GM21360 (cell line): ENCODE measurements around the gene ADAMTS2.

Experiments used
- ATAC-seq: cut with Tn5 transposase; IDR thresholded peaks from one replicate; pipeline ENCODE4 v1.9.1; 2021; ENCODE audit warnings: mild to moderate bottlenecking, moderate library complexity; ENCODE audit not compliant: unreplicated experiment

ADAMTS2 gene

GRCh38 chr5:179152144-179152895 lies 192.9 kb downstream of the ADAMTS2 start:
- no peak for ATAC-seq

GRCh38 chr5:179151286-179152118 lies 193.8 kb downstream of the ADAMTS2 start:
- ATAC-seq, result no peak

GRCh38 chr5:179150011-179150410 lies 195.2 kb downstream of the ADAMTS2 start:
- ATAC-seq, result no peak

- no peak for ATAC-seq
These were observed 196.0 kb downstream of the ADAMTS2 start for GRCh38 chr5:179149278-179149677.

GRCh38 chr5:179148703-179149170 lies 196.5 kb downstream of the ADAMTS2 start:
- ATAC-seq, result no peak

- no peak for ATAC-seq
These were observed 197.1 kb downstream of the ADAMTS2 start for GRCh38 chr5:179147991-179148702.

GRCh38 chr5:179146277-179146676 lies 199.0 kb downstream of the ADAMTS2 start:
- no peak for ATAC-seq

- ATAC-seq, result no peak
These were observed 201.8 kb downstream of the ADAMTS2 start for GRCh38 chr5:179143446-179143845.

- ATAC-seq, result no peak
These were observed 202.6 kb downstream of the ADAMTS2 start for GRCh38 chr5:179142434-179143198.

GRCh38 chr5:179141867-179142266 lies 203.4 kb downstream of the ADAMTS2 start:
- no peak for ATAC-seq

GRCh38 chr5:179140293-179140692 lies 205.0 kb downstream of the ADAMTS2 start:
- ATAC-seq, result no peak

GRCh38 chr5:179139936-179140235 lies 205.4 kb downstream of the ADAMTS2 start:
- no peak for ATAC-seq

- no peak for ATAC-seq
These were observed 205.9 kb downstream of the ADAMTS2 start for GRCh38 chr5:179139111-179139935.

- ATAC-seq, result no peak
These were observed 206.7 kb downstream of the ADAMTS2 start for GRCh38 chr5:179138568-179138925.

- ATAC-seq, result no peak
These were observed 207.4 kb downstream of the ADAMTS2 start for GRCh38 chr5:179137643-179138567.

GRCh38 chr5:179137016-179137642 lies 208.1 kb downstream of the ADAMTS2 start:
- no peak for ATAC-seq

- ATAC-seq, result no peak
These were observed 209.6 kb downstream of the ADAMTS2 start for GRCh38 chr5:179135441-179136215.

- no peak for ATAC-seq
These were observed 210.3 kb downstream of the ADAMTS2 start for GRCh38 chr5:179135006-179135405.
